Pancreas (tissue), 10 donors: Measurements from ENCODE around the gene DUS1L. TPM values are rescaled to one million over a fixed set of nuclear protein-coding genes. Genes with fewer than 3 reads are reported as not detected.

ENCODE experiments used
- ATAC-seq, 4 donors: fragments of 200-7000 bp; cut with Tn5 transposase; one replicate each; pipeline versions ENCODE4 v1.8.0 to v1.9.1; 2020; ENCODE audit warnings: mild to moderate bottlenecking in 4 of 4, moderate library complexity in 4 of 4
- DNase-seq, 6 donors: peaks; one replicate each; pipeline ENCODE4 v3.0.0-alpha.2; 2020
- FAIRE-seq: peaks from 2 replicates; lab custom pipeline; 2012; peaks lifted over from hg19 to GRCh38; lab: Jason Lieb, UNC
- H3K27ac ChIP-seq, 4 donors: fragments of 200-600 bp; sonication (generic); 1 replicate in 3 of 4; 2 replicates in 1 of 4; pipeline versions ENCODE4 v1.5.0 to v1.8.0; 2020
- H3K27me3 ChIP-seq, 4 donors: fragments of 200-600 bp; one replicate each; pipeline ENCODE4 v1.8.0; 2021
- H3K36me3 ChIP-seq, 3 donors: fragments of 200-600 bp; sonication (generic) in 1 of 3; one replicate each; pipeline versions ENCODE4 v1.5.0 to v1.8.0; 2020 to 2021
- H3K4me1 ChIP-seq, 3 donors: fragments of 200-600 bp; one replicate each; pipeline ENCODE4 v1.8.0; 2021
- H3K4me3 ChIP-seq, 4 donors: fragments of 200-600 bp; sonication (generic) in 2 of 4; one replicate each; pipeline versions ENCODE4 v1.5.0 to v1.8.0; 2020 to 2021
- H3K9me3 ChIP-seq, 4 donors: fragments of 200-600 bp; one replicate each; pipeline ENCODE4 v1.8.0; 2021
- CTCF ChIP-seq, 4 donors: fragments of 200-600 bp; sonication (generic) in 3 of 4; IDR thresholded peaks; one replicate each; pipeline versions ENCODE4 v1.5.0 to v1.8.0; 2021; ENCODE audit warnings: antibody characterized with exemption in 4 of 4
- WGBS, 2 donors: extraction: QIAGEN DNeasy Blood & Tissue Kit; methylation state at CpG; one replicate each; pipeline ENCODE4 v1.1.7; 2013; 5-methylcytosine and 5-hydroxymethylcytosine counted together
- intact Hi-C, 3 donors: fragments of 100-400 bp; cut with DNase I; formaldehyde crosslinking; loops; one replicate each; pipeline versions ENCODE4 v1.11.1 to v1.14.2; 2022
- polyA plus RNA-seq, 2 donors: library from polyadenylated mRNA; stranded (reverse); fragments of 200-250 nt; gene quantifications; one replicate each; pipeline ENCODE4 v1.2.3, GENCODE V29; 2013
- total RNA-seq, 6 donors: library from RNA; stranded (reverse); fragmentation: NEBNext Ultra II Directional in 4 of 6; extraction: Animal tissue kit (Norgen Biotek cat#: 25700) in 4 of 6; gene quantifications; one replicate each; pipeline versions ENCODE4 v1.2.1 to v1.2.4, GENCODE V29; 2021 to 2023
- donor health status: healthy with polysubstance abuse.
- donor health status: DM: no; HTN: no; CAD: no; lungs with moderate emphysema.
- donor health status: DM: no; HTN: no; CAD: no.
- donor health status: control.
- donor health status: control.
- donor health status: Bipolar disorder and iron deficiency.
- donor health status: DM: yes; HTN: yes; CAD: no.
- donor health status: DM: no; HTN: no; CAD: no.
- donor health status: DM: no; HTN: no; CAD: no.
- donor health status: DM: yes; HTN: yes; CAD: no.

The DUS1L gene
- total and polyA plus RNA-seq, 8 donors = 56.0 to 186 (median 72.8) TPM

GRCh38 chr17:82058855-82059249 is 6.8 kb downstream of the DUS1L start:
- Histone ChIP-seq H3K4me1 (peaks cover 0 to 2% (median under 1%) of the 10 kb centered on the region in 3 donors), H3K27me3 (no peaks in the 10 kb centered on the region), H3K27ac (no peak overlapping the region), H3K9me3 (no peaks in the 10 kb centered on the region), H3K36me3 (peaks cover 0 to 42% (median 8%) of the 10 kb centered on the region in 3 donors), H3K4me3 (no peak overlapping the region)
- intact Hi-C loops = no loop called here
- DNase-seq (peak in 1 of 6 donors; percentile 17), ATAC-seq (no peak), FAIRE-seq (no peak)
- no peak for TF ChIP-seq CTCF (IDR thresholded peaks at IDR 0.05)
- 88 to 93% methylated on average over 10 of the region's 10 CpGs for WGBS, 2 donors

GRCh38 chr17:82058230-82058854 is 7.3 kb downstream of the DUS1L start:
- FAIRE-seq (no peak), DNase-seq (peak in 3 of 6 donors; percentile 9 to 68 (median 22)), ATAC-seq (no peak)
- Histone ChIP-seq H3K4me3 (no peak overlapping the region), H3K9me3 (no peaks in the 10 kb centered on the region), H3K4me1 (no peaks in the 10 kb centered on the region), H3K27me3 (no peaks in the 10 kb centered on the region), H3K27ac (no peak overlapping the region), H3K36me3 (peaks cover 0 to 42% (median 8%) of the 10 kb centered on the region in 3 donors)
- TF ChIP-seq CTCF (IDR thresholded peaks at IDR 0.05) = no peak
- intact Hi-C loops = no loop called here
- 79 to 83% methylated on average over 17 of the region's 17 CpGs for WGBS, 2 donors

GRCh38 chr17:82056729-82057621 is 8.6 kb downstream of the DUS1L start:
- Histone ChIP-seq H3K9me3 (no peaks in the 10 kb centered on the region), H3K36me3 (peaks cover 0 to 42% (median 8%) of the 10 kb centered on the region in 3 donors), H3K4me3 (no peak overlapping the region), H3K4me1 (peaks cover 0 to 8% (median 0%) of the 10 kb centered on the region in 3 donors), H3K27ac (no peak overlapping the region), H3K27me3 (no peaks in the 10 kb centered on the region)
- intact Hi-C loops = no loop called here
- no peak for FAIRE-seq
- peak in 3 of 6 donors; percentile 13 to 73 (median 33) for DNase-seq
- no peak for ATAC-seq
- TF ChIP-seq CTCF (IDR thresholded peaks at IDR 0.05) = no peak
- WGBS, 2 donors = 84 to 85% methylated on average over 28 to 29 of the region's 29 CpGs

- ATAC-seq (no peak), FAIRE-seq (no peak), DNase-seq (peak in 3 of 6 donors; percentile 15 to 72 (median 33))
- Histone ChIP-seq H3K4me3 (no peak overlapping the region), H3K4me1 (peaks cover 0 to 8% (median 0%) of the 10 kb centered on the region in 3 donors), H3K9me3 (no peaks in the 10 kb centered on the region), H3K27ac (no peak overlapping the region), H3K36me3 (peaks cover 0 to 40% (median 8%) of the 10 kb centered on the region in 3 donors), H3K27me3 (no peaks in the 10 kb centered on the region)
- no peak for TF ChIP-seq CTCF (IDR thresholded peaks at IDR 0.05)
- 90 to 93% methylated on average over 28 of the region's 28 CpGs for WGBS, 2 donors
- intact Hi-C loops = no loop called here
Measured at GRCh38 chr17:82055965-82056728, 9.5 kb downstream of the DUS1L start.
